Ovary (tissue), 3 donors: ENCODE results near the gene ITFG1.

ENCODE experiments used
- CTCF ChIP-seq, 3 donors: fragments of 450-650 bp in 2 of 3; fragments of 200-600 bp in 1 of 3; IDR thresholded peaks; one replicate each; pipeline versions ENCODE4 v1.5.1 to v1.8.0; 2016 to 2022; ENCODE audit warnings: antibody characterized with exemption in 3 of 3, mild to moderate bottlenecking in 1 of 3
- POLR2A ChIP-seq: fragments of 450-650 bp; IDR thresholded peaks from one replicate; pipeline ENCODE4 v1.6.1; 2017; ENCODE audit warnings: antibody characterized with exemption, mild to moderate bottlenecking, moderate library complexity
- donor health status: DM: no; HTN: no; CAD: no.

GRCh38 chr16:47161464-47161863 lies 299.4 kb downstream of the ITFG1 start:
- TF ChIP-seq POLR2A (no peak), CTCF (IDR thresholded peaks at IDR 0.05) (no peak)
